Karpas-422 (cell line): ENCODE measurements around the gene POLR3A. TPM values are rescaled to one million over a fixed set of nuclear protein-coding genes. Genes with fewer than 3 reads are reported as not detected.
"Not testable (repeated sequence)": the region's sequence is repeated elsewhere in the genome, so short reads cannot be mapped to it uniquely, and the experiment has no call there.

ENCODE experiments used
- DNase-seq: peaks from one replicate; pipeline ENCODE4 v3.0.0-alpha.2; 2015
- H2AFZ ChIP-seq: fragments of 200-600 bp; sonication (generic); 2 replicates; pipeline ENCODE4 v1.6.1; 2014; ENCODE audit warnings: antibody characterized with exemption, low read length, mixed read lengths
- H3K27ac ChIP-seq: fragments of 200-600 bp; sonication (generic); 2 replicates; pipeline ENCODE4 v1.5.1; 2014; ENCODE audit warnings: mild to moderate bottlenecking, low read length, moderate library complexity
- H3K27me3 ChIP-seq: fragments of 200-600 bp; sonication (generic); 2 replicates; pipeline ENCODE4 v1.6.1; 2014; ENCODE audit warnings: low read length, mixed read lengths
- H3K36me3 ChIP-seq: fragments of 200-600 bp; sonication (generic); 2 replicates; pipeline ENCODE4 v1.6.1; 2014; ENCODE audit warnings: low read length, mixed read lengths; ENCODE audit not compliant: insufficient read depth
- H3K4me1 ChIP-seq: fragments of 200-600 bp; sonication (generic); 2 replicates; pipeline ENCODE4 v1.6.1; 2014; ENCODE audit warnings: mild to moderate bottlenecking, low read length, mixed read lengths
- H3K4me2 ChIP-seq: fragments of 200-600 bp; sonication (generic); 2 replicates; pipeline ENCODE4 v1.6.1; 2014; ENCODE audit warnings: low read length, low read depth, mild to moderate bottlenecking; ENCODE audit not compliant: poor library complexity, severe bottlenecking
- H3K4me3 ChIP-seq: fragments of 200-600 bp; sonication (generic); 2 replicates; pipeline ENCODE4 v1.5.1; 2014; ENCODE audit warnings: mild to moderate bottlenecking, antibody characterized with exemption, low read length, mixed read lengths
- H3K79me2 ChIP-seq: fragments of 200-600 bp; sonication (generic); 2 replicates; pipeline ENCODE4 v1.6.1; 2014; ENCODE audit warnings: mild to moderate bottlenecking, low read length, mixed read lengths
- H3K9ac ChIP-seq: fragments of 200-600 bp; sonication (generic); 2 replicates; pipeline ENCODE4 v1.6.0; 2014; ENCODE audit warnings: low read length
- H3K9me2 ChIP-seq: fragments of 200-600 bp; sonication (generic), shearing (Covaris generic); replicated peaks from 2 replicates; pipeline ENCODE4 v1.6.0; 2014; ENCODE audit warnings: mild to moderate bottlenecking, low read length, moderate library complexity; ENCODE audit not compliant: insufficient read depth
- H3K9me3 ChIP-seq: fragments of 300-700, 200-600 bp; sonication (generic); 2 replicates; pipeline ENCODE4 v1.6.1; 2014; ENCODE audit warnings: low read length, mixed read lengths
- H4K20me1 ChIP-seq: fragments of 200-600 bp; sonication (generic); 2 replicates; pipeline ENCODE4 v1.6.1; 2014; ENCODE audit warnings: mild to moderate bottlenecking, antibody characterized with exemption, low read length, low read depth; ENCODE audit not compliant: insufficient read depth
- total RNA-seq: library from RNA; depleted of rRNA; stranded (reverse); fragments of >200 nt; shearing (Covaris generic); gene quantifications from 2 replicates; pipeline ENCODE4 v1.2.3, GENCODE V29; 2014; ENCODE audit warnings: low replicate concordance; rRNA removed

The POLR3A gene
- 17.7 and 25.5 TPM in 2 replicates for total RNA-seq

DNA sequence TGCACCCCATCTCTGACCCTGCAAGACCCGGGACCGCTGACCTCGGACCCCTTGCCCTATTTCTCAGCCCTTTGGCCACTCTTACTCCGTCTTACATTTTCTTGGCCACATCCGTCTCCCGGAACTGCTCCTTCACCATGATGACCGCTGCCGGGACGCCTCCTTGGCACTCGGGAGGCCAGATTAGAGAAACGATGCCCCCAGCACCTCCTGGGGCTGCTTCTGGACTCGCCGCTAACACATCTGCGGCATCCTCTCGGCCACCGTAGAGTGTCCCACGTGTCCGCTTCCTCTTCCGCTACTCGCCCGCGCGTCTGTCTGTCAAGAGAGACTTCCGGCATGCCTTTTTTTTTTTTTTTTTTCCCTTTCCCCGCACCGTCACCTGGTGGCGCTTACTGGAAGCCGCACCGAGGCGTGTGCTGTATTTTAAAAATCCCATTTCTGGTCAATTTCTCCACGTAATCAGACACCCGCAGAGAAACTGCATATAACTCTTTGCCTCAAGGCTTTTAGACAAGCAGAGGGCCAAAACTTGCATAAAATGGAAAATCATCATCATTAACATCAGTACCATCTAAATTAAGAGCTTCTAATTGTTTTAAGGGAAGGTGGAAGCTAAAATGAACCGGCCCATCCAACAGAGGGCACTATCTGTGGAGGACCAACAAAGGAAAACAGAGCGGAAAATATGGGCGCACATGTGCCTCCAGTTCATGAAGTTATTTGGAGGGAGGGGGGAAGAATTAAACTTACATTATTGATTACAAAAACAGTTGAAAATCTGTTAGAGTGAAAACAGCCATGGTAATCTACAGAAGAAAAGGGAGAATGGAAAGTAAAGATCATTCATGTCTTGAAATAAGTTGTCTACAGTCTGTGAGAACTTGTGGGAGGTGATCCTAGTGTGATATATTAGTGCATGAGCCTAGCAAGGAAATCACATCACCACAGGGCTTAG lies at the start of gene POLR3A:
Gene POLR3A, minus strand, starts transcription at position 247 of the 958 bp plus-strand sequence. Its CDS starts 108 bp downstream, at position 139.
- H2AFZ ChIP-seq = peak within 1 kb of the TSS; percentile 99
- peaks cover 43% of the 10 kb centered on the region for H3K79me2 ChIP-seq
- peak within 1 kb of the TSS; percentile 90 for H3K4me2 ChIP-seq
- peaks cover 18% of the 10 kb centered on the region for H3K36me3 ChIP-seq
- H3K9ac ChIP-seq = peak within 1 kb of the TSS; percentile 98
- no peaks in the 10 kb centered on the region for H3K9me3 ChIP-seq
- peak within 1 kb of the TSS; percentile 95 for H3K4me3 ChIP-seq
- H3K27ac ChIP-seq = peak within 1 kb of the TSS; percentile 80
- H4K20me1 ChIP-seq = peaks cover 21% of the 10 kb centered on the region
- peaks cover 30% of the 10 kb centered on the region for H3K4me1 ChIP-seq
- no peaks in the 10 kb centered on the region for H3K27me3 ChIP-seq
- H3K9me2 ChIP-seq = no peaks in the 10 kb centered on the region
- DNase-seq = peak; percentile 99

DNA sequence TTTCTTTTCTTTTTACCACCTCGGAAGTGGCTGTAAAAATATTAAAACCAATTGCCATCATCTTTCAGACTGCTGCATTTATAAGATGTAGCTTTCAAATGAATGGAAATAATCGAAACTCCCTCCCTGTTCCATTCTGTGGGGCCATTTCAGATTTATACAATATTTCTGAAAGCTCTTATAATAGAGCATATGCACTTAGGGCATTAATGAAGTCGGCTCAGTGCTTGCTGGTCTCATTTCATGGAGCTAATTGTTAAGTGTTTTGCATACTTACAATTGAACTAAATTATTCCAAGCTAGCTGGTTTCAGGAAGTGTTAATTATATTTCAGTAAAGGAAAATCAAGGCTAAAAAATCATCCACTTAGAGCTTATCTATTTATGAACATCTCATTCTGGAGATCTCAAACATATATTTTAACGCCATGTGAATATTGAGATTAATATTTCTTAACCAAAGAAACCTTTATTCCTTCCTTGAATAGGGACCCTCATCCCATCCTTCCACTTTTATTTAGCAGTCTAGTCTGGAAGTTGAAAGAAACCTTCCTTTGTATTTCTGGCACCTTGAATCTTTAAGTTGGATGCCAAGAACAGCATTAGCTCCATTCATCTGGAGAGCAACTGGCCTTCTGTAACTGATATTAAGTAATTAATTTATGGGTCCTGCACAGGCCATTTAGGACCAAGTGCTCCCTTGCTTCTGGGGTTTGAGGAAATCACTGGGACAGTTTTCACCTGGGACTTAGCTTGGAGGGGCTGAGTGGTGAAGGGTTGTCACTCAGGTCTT lies 49.4 kb upstream of the POLR3A start:
- Histone ChIP-seq H2AFZ (no peak overlapping the region), H4K20me1 (no peaks in the 10 kb centered on the region), H3K9me2 (no peaks in the 10 kb centered on the region), H3K9ac (no peak overlapping the region), H3K4me3 (no peak overlapping the region), H3K27me3 (no peaks in the 10 kb centered on the region), H3K4me2 (no peak overlapping the region), H3K79me2 (no peaks in the 10 kb centered on the region), H3K27ac (no peak overlapping the region), H3K4me1 (no peaks in the 10 kb centered on the region; the same call in 1 of the 2 replicates), H3K9me3 (no peaks in the 10 kb centered on the region), H3K36me3 (no peaks in the 10 kb centered on the region)
- DNase-seq = no peak

DNA sequence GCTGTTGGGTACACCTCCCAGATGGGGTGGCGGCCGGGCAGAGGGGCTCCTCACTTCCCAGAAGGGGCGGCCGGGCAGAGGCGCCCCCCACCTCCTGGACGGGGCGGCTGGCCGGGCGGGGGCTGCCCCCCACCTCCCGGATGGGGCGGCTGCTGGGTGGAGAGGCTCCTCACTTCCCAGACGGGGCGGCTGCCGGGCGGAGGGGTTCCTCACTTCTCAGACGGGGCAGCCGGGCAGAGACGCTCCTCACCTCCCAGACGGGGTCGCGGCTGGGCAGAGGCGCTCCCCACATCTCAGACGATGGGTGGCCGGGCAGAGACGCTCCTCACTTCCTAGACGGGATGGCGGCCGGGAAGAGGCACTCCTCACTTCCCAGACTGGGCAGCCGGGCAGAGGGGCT lies 46.5 kb upstream of the POLR3A start:
- H3K79me2 ChIP-seq, H3K4me2 ChIP-seq, H3K27ac ChIP-seq, H3K9me3 ChIP-seq, H3K4me3 ChIP-seq, H3K27me3 ChIP-seq, H4K20me1 ChIP-seq, H3K9me2 ChIP-seq, DNase-seq, H3K9ac ChIP-seq, H2AFZ ChIP-seq, H3K36me3 ChIP-seq, H3K4me1 ChIP-seq: not testable (repeated sequence)

DNA sequence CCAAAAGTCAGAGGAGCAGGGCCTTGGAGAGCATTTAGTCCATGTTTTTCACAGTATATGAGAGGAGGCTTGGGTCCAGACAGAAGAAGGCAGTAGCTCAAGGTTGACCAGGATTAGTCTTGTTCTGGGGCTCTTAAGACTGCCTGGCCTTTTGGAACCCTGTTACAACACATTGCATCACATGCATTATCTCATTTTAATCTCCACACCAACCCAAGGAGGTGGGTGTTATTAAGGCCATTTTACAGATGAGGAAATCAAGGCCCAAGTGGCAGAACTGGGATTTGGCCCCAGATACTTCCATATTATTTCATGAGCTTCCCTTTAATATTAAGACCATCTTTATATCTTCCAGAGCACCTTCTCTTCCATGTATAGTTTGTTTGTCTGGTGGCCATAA lies 43.2 kb upstream of the POLR3A start:
- Histone ChIP-seq H3K27ac (no peak overlapping the region), H2AFZ (no peak overlapping the region), H3K4me1 (no peaks in the 10 kb centered on the region), H3K9me3 (no peaks in the 10 kb centered on the region), H4K20me1 (no peaks in the 10 kb centered on the region), H3K27me3 (no peaks in the 10 kb centered on the region), H3K9me2 (no peaks in the 10 kb centered on the region), H3K4me2 (no peak overlapping the region), H3K79me2 (no peaks in the 10 kb centered on the region), H3K36me3 (no peaks in the 10 kb centered on the region), H3K4me3 (no peak overlapping the region), H3K9ac (no peak overlapping the region)
- no peak for DNase-seq

DNA sequence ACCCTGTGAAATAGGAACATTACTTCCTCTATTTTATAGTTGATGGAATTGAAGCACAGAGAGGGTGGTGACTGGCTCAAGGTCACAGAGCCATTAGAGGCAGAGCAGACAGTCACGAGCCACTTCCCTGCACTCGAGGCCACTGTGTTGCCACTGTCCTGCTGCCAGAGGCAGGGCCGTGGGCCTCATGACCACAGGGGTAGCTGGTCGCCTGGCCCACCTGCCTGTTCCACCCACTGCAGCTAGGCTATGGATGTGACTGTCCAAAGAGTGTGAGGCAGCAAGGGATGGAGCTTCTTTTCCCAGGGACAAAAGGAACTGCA lies 42.5 kb upstream of the POLR3A start:
- Histone ChIP-seq H3K4me2 (no peak overlapping the region), H3K9me3 (no peaks in the 10 kb centered on the region), H3K79me2 (no peaks in the 10 kb centered on the region), H3K4me1 (no peaks in the 10 kb centered on the region), H3K9ac (no peak overlapping the region), H3K27ac (no peak overlapping the region), H3K27me3 (no peaks in the 10 kb centered on the region), H3K9me2 (no peaks in the 10 kb centered on the region), H3K36me3 (no peaks in the 10 kb centered on the region), H4K20me1 (no peaks in the 10 kb centered on the region), H2AFZ (no peak overlapping the region), H3K4me3 (no peak overlapping the region)
- no peak for DNase-seq

DNA sequence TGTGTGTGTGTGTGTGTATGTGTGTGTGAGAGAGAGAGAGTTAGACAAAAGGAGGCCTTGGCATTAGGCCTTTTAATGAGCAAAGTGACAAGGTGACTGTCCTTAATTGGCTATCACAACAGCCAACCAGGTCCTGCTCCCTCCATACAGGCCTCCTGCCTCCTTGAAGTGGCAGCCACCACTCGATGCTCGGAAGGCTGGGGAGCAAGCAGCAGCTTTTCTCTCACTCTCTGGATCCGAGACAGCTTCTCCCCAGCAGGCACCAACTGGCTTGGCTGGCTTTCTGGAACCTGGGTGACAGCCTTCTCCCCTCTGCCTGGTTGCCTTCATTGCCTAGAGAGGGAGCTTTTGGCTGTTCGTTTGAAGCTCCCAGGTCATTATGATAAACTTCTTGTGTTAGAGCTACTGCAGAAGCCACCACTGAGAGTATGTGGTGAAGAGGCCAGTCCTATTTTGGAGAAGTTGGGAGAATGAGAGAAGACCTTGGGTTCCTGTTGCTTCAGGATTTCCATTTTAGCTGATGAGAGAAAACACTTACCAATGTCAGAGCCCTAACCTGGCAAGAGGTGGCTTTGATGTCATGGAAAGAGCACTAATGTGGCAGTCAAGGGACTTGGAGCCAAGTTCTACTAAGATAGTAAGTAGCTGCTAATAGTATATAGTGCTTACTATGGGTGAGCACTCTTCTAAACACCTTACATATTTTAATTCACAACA lies 42.0 kb upstream of the POLR3A start:
- H3K9me2 ChIP-seq = no peaks in the 10 kb centered on the region
- H3K27ac ChIP-seq = no peak overlapping the region
- H3K4me1 ChIP-seq = no peaks in the 10 kb centered on the region
- H3K4me3 ChIP-seq = no peak overlapping the region
- no peak overlapping the region for H3K9ac ChIP-seq
- H3K27me3 ChIP-seq = no peaks in the 10 kb centered on the region
- H3K4me2 ChIP-seq = no peak overlapping the region
- no peaks in the 10 kb centered on the region for H3K36me3 ChIP-seq
- no peaks in the 10 kb centered on the region for H4K20me1 ChIP-seq
- H3K79me2 ChIP-seq = no peaks in the 10 kb centered on the region
- H3K9me3 ChIP-seq = no peaks in the 10 kb centered on the region
- no peak overlapping the region for H2AFZ ChIP-seq
- no peak for DNase-seq

DNA sequence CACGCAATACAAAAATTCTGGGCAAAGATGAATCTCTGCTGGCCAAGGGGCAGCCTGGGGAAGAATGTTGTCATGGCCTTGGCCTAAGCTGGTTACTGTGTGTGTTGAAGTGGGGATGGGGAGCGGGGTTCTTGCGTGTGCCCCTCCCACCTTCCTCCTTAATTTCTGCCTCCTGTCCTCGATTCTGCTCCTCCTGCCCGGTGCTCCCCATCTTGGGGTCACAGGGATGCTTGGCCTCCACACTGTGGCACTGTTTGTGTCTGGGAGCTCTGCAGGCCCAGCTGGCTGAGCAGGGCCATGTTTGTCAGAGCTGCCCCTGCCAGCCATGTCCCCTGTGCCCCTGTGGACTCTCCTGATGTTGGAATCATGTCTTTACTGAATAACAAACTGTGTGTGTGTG lies 41.4 kb upstream of the POLR3A start:
- Histone ChIP-seq H3K4me3 (no peak overlapping the region), H3K79me2 (no peaks in the 10 kb centered on the region), H3K4me2 (no peak overlapping the region), H3K36me3 (no peaks in the 10 kb centered on the region), H3K9ac (no peak overlapping the region), H3K9me2 (no peaks in the 10 kb centered on the region), H3K27me3 (no peaks in the 10 kb centered on the region), H4K20me1 (no peaks in the 10 kb centered on the region), H3K27ac (no peak overlapping the region), H3K9me3 (no peaks in the 10 kb centered on the region), H2AFZ (no peak overlapping the region), H3K4me1 (no peaks in the 10 kb centered on the region)
- no peak for DNase-seq

DNA sequence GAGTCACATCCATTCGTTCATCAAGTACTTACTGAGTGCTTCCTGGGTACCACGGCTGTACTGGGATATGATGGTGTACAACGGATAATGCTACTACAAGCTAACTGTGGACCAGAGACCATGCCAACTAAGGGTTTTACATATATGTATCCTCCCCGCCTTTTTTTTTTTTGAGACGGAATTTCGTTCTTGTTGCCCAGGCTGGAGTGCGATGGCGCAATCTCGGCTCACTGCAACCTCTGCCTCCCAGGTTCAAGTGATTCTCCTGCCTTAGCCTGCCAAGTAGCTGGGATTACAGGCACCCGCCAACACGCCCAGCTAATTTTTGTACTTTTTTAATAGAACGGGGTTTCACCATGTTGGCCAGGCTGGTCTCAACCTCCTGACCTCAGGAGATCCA lies 40.7 kb upstream of the POLR3A start:
- H3K4me1 ChIP-seq, H2AFZ ChIP-seq, DNase-seq, H3K27me3 ChIP-seq, H3K9me2 ChIP-seq, H3K9ac ChIP-seq, H3K4me2 ChIP-seq, H4K20me1 ChIP-seq, H3K79me2 ChIP-seq, H3K36me3 ChIP-seq, H3K9me3 ChIP-seq, H3K4me3 ChIP-seq, H3K27ac ChIP-seq: not testable (repeated sequence)
